MCF 10A (cell line): ENCODE results near the gene HECTD1. TPM values are rescaled to one million over a fixed set of nuclear protein-coding genes. Genes with fewer than 3 reads are reported as not detected.

Experiments
- BruUV-seq: library from RNA; stranded (reverse); fragments of 400-500 nt; replicated peaks from 2 replicates; lab custom pipeline; 2021; lab: Mats Ljungman, UMichigan
- CTCF ChIA-PET: fragments of 300-600 bp; sonication (Branson Sonifier 250); formaldehyde crosslinking; extraction: SDS; loops from one replicate; lab custom pipeline; 2021; ENCODE audit warnings: antibody characterized with exemption, inconsistent platforms; lab: Yijun Ruan, JAX
- POLR2A ChIA-PET: fragments of 300-600, 350-650 bp; sonication (Branson Sonifier 250); formaldehyde crosslinking; extraction: SDS; loops from one replicate; lab custom pipeline; 2020; ENCODE audit warnings: antibody characterized with exemption, inconsistent platforms; lab: Yijun Ruan, JAX
- DNase-seq: peaks from one replicate; pipeline ENCODE4 v3.0.0-alpha.2; 2018; ENCODE audit not compliant: unreplicated experiment
- H3K27ac Mint-ChIP-seq: one replicate; pipeline ENCODE4 v1.8.0; 2022; ENCODE audit warnings: mild to moderate bottlenecking, low read depth, mixed read lengths; ENCODE audit not compliant: unreplicated experiment
- H3K27me3 Mint-ChIP-seq: one replicate; pipeline ENCODE4 v1.8.0; 2022; ENCODE audit warnings: mixed read lengths; ENCODE audit not compliant: insufficient read depth, unreplicated experiment
- H3K36me3 Mint-ChIP-seq: one replicate; pipeline ENCODE4 v1.8.0; 2022; ENCODE audit warnings: mild to moderate bottlenecking, moderate library complexity, mixed read lengths; ENCODE audit not compliant: insufficient read depth, unreplicated experiment
- H3K4me1 Mint-ChIP-seq: one replicate; pipeline ENCODE4 v1.8.0; 2022; ENCODE audit warnings: mixed read lengths; ENCODE audit not compliant: insufficient read depth, unreplicated experiment
- H3K4me3 Mint-ChIP-seq: one replicate; pipeline ENCODE4 v1.8.0; 2022; ENCODE audit warnings: mild to moderate bottlenecking, moderate library complexity, mixed read lengths; ENCODE audit not compliant: unreplicated experiment
- H3K9me3 Mint-ChIP-seq: one replicate; pipeline ENCODE4 v1.8.0; 2022; ENCODE audit warnings: mixed read lengths; ENCODE audit not compliant: unreplicated experiment
- CTCF ChIP-seq: fragments of 200-600 bp; IDR thresholded peaks from one replicate; pipeline ENCODE4 v1.8.0; 2022; ENCODE audit warnings: antibody characterized with exemption, mild to moderate bottlenecking; ENCODE audit not compliant: unreplicated experiment
- intact Hi-C: fragments of 100-400 bp; cut with micrococcal nuclease; formaldehyde crosslinking; loops from 2 replicates; pipeline ENCODE4 v1.14.1; 2022
- total RNA-seq: library from RNA; stranded (reverse); gene quantifications from 2 replicates; pipeline ENCODE4 v1.2.3, GENCODE V29; 2022

Gene HECTD1
- total RNA-seq, 1 experiment from 2014 or later = 122 TPM

GRCh38 chr14:31173120-31173837 is 34.3 kb downstream of the HECTD1 start:
- ChIA-PET POLR2A (interaction anchor here (0.8 to 1.1 kb wide), 2 partner anchors 11 to 13 kb away, joined by 3 read pairs; no protein-coding TSS in a partner anchor), CTCF (interaction anchor here (0.9 kb wide), 1 partner anchor 7 kb away, joined by 3 read pairs; no protein-coding TSS in a partner anchor)
- Mint-ChIP-seq H3K4me1 (no peaks in the 10 kb centered on the region), H3K4me3 (no peak overlapping the region), H3K27ac (no peak overlapping the region), H3K9me3 (no peaks in the 10 kb centered on the region), H3K27me3 (no peaks in the 10 kb centered on the region), H3K36me3 (peaks cover 85% of the 10 kb centered on the region)
- intact Hi-C loops = no loop called here
- BruUV-seq = no TSS peak
- DNase-seq = no peak
- no peak for TF ChIP-seq CTCF

DNA sequence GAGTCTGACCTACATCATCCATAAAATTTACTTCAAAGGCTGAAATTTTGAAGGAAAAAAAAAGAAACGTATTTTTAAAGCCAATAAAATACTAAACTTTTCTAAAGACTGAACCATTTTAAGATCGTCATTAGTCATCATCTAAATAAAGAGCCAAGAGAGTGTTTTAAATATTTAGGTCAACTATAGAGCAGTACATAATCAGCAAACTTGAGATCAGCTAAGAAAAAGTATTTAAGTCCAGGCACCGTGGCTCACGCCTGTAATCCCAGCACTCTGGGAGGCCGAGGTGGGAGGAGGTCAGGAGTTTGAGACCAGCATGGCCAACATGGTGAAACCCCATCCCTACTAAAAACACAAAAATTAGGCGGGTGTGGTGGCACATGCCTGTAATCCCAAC is 35.5 kb downstream of the HECTD1 start:
- BruUV-seq = no TSS peak
- intact Hi-C loops = no loop called here

DNA sequence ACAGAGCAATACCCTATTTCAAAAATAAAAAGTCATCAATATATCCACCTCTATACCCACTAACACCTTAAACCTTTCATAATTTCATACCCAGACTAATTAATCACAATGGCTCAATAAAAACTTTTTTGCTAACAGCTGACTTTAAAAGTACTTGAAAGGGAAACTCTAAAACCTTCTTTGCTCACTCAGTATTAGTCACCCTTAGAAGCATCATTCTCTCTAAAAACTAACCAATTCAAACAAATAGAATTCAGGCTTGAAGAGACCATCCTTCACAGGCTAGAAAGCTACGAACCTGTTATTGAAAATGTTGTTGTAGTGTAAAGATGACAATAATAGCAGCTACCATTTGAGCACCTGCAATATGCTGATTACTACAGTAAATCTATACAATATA is 37.2 kb downstream of the HECTD1 start:
- ChIA-PET POLR2A (interaction anchor here (0.5 to 1.5 kb wide), 4 partner anchors 10 to 180 kb away, joined by 3 to 6 read pairs (median 3); no protein-coding TSS in a partner anchor), CTCF (interaction anchor here (0.8 kb wide), 1 partner anchor 53 kb away, joined by 3 read pairs; no protein-coding TSS in a partner anchor)
- intact Hi-C loops = no loop called here
- Mint-ChIP-seq H3K9me3 (no peaks in the 10 kb centered on the region), H3K27ac (no peak overlapping the region), H3K4me1 (peaks cover 10% of the 10 kb centered on the region), H3K36me3 (peaks cover 94% of the 10 kb centered on the region), H3K4me3 (no peak overlapping the region), H3K27me3 (no peaks in the 10 kb centered on the region)
- DNase-seq = no peak
- BruUV-seq = no TSS peak
- no peak for TF ChIP-seq CTCF

More for the DNA sequence above, 35.5 kb downstream of the HECTD1 start:
- no peaks in the 10 kb centered on the region for H3K4me1 Mint-ChIP-seq
- ChIA-PET CTCF (interaction anchor here (0.9 kb wide), 1 partner anchor 17 kb away, joined by 6 read pairs; no protein-coding TSS in a partner anchor), POLR2A (no interaction called here)
- H3K9me3 Mint-ChIP-seq = no peaks in the 10 kb centered on the region
- no peak for TF ChIP-seq CTCF
- no peak overlapping the region for H3K27ac Mint-ChIP-seq
- H3K27me3 Mint-ChIP-seq = no peaks in the 10 kb centered on the region
- H3K36me3 Mint-ChIP-seq = peaks cover 85% of the 10 kb centered on the region
- H3K4me3 Mint-ChIP-seq = no peak overlapping the region
- no peak for DNase-seq

- no peak for TF ChIP-seq CTCF
- ChIA-PET CTCF (interaction anchor here (0.8 kb wide), 1 partner anchor 53 kb away, joined by 3 read pairs; no protein-coding TSS in a partner anchor), POLR2A (interaction anchor here (0.6 to 1.5 kb wide), 2 partner anchors 10 to 60 kb away, joined by 3 to 6 read pairs; no protein-coding TSS in a partner anchor)
- DNase-seq = no peak
- intact Hi-C loops = loop anchor here (5.0 kb wide), 1 partner anchor 187 kb away; no protein-coding TSS in a partner anchor
- Mint-ChIP-seq H3K36me3 (peaks cover 94% of the 10 kb centered on the region), H3K4me1 (peaks cover 15% of the 10 kb centered on the region), H3K27me3 (no peaks in the 10 kb centered on the region), H3K4me3 (no peak overlapping the region), H3K27ac (no peak overlapping the region), H3K9me3 (no peaks in the 10 kb centered on the region)
- BruUV-seq = no TSS peak
Measured at GRCh38 chr14:31169877-31170276, 37.7 kb downstream of the HECTD1 start.
